Measurements from ENCODE around the gene PIK3R6. TPM values are rescaled to one million over a fixed set of nuclear protein-coding genes. Genes with fewer than 3 reads are reported as not detected.

Gene PIK3R6
- polyA plus RNA-seq, 1 of the 3 experiments (the other 2 are of a cell fraction): 0.03 TPM

GRCh38 chr17:8909586-8910270 is 42.3 kb upstream of the PIK3R6 start (continued):
- TF ChIP-seq CTCF (IDR thresholded peaks at IDR 0.05) (no peak), USF2 (IDR thresholded peaks at IDR 0.05; ENCODE audit: borderline replicate concordance, low read depth, low read length) (no peak), RCOR1 (IDR thresholded peaks at IDR 0.05; ENCODE audit: low read length) (no peak)

GRCh38 chr17:8905331-8905730 is 37.9 kb upstream of the PIK3R6 start:
- Histone ChIP-seq H3K27ac (ENCODE audit: low read depth in 2 of 2, low read length in 1 of 2) (no peak overlapping the region), H3K4me1 (ENCODE audit: control insufficient read depth in 1 of 2, insufficient read depth in 2 of 2, low read depth in 1 of 2, low read length in 1 of 2) (no peaks in the 10 kb centered on the region), H3K79me2 (ENCODE audit: insufficient read depth) (no peaks in the 10 kb centered on the region), H3K9me2 (no peaks in the 10 kb centered on the region), H2AFZ (ENCODE audit: low read depth) (no peak overlapping the region), H3K9ac (no peak overlapping the region), H3F3A (replicated peaks; ENCODE audit: insufficient read depth) (no peaks in the 10 kb centered on the region), H3K4me3 (ENCODE audit: low read depth in 2 of 2, low read length in 1 of 2) (no peak overlapping the region), H3K4me2 (no peak overlapping the region), H3K27me3 (ENCODE audit: insufficient read depth) (peaks cover 66% of the 10 kb centered on the region; the same call in 1 of the 2 replicates), H3K9me3 (no peaks in the 10 kb centered on the region), H3K36me3 (replicated peaks in 1 of 2; ENCODE audit: control insufficient read depth in 1 of 2, insufficient read depth in 2 of 2, low read length in 1 of 2) (no peaks in the 10 kb centered on the region), H4K20me1 (ENCODE audit: insufficient read depth) (no peaks in the 10 kb centered on the region)
- DNase-seq: no peak
- WGBS (ENCODE audit: low lambda C conversion rate): 5% methylated on average over 6 of the region's 7 CpGs
- ChIA-PET POLR2A (no interaction called here), CTCF (interaction anchor here (0.6 kb wide), 1 partner anchor 1042 kb away, joined by 3 read pairs; no protein-coding TSS in a partner anchor)
- no peak for TF ChIP-seq MXI1 (IDR thresholded peaks at IDR 0.05; ENCODE audit: low read depth, low read length)
- TF ChIP-seq EZH2phosphoT487 (IDR thresholded peaks at IDR 0.05; ENCODE audit: borderline replicate concordance, low read depth): no peak
- no peak for TF ChIP-seq RXRA (IDR thresholded peaks at IDR 0.05; ENCODE audit: borderline replicate concordance, low read depth)
- no peak for TF ChIP-seq MAX (IDR thresholded peaks at IDR 0.05; ENCODE audit: low read depth)
- no peak for TF ChIP-seq GATA2 (CRISPR knock-in tag; IDR thresholded peaks at IDR 0.05)

- H3F3A ChIP-seq (replicated peaks; ENCODE audit: insufficient read depth): no peaks in the 10 kb centered on the region
- H3K4me2 ChIP-seq: no peak overlapping the region
- POLR2A ChIA-PET: no interaction called here
- H3K4me3 ChIP-seq (ENCODE audit: low read depth in 2 of 2, low read length in 1 of 2): no peak overlapping the region
- TF ChIP-seq REST (IDR thresholded peaks at IDR 0.05; ENCODE audit: low read depth, low read length) (no peak), RFX5 (IDR thresholded peaks at IDR 0.05; ENCODE audit: low read length) (no peak), CTCF (IDR thresholded peaks at IDR 0.05) (no peak), SMC3 (IDR thresholded peaks at IDR 0.05; ENCODE audit: low read depth, low read length) (no peak), POLR2AphosphoS5 (IDR thresholded peaks at IDR 0.05; ENCODE audit: low read depth, low read length) (no peak), IRF3 (IDR thresholded peaks at IDR 0.05; ENCODE audit: low read depth, low read length) (no peak)
- no peaks in the 10 kb centered on the region for H3K79me2 ChIP-seq (ENCODE audit: insufficient read depth)
- no peak overlapping the region for H3K27ac ChIP-seq (ENCODE audit: low read depth in 2 of 2, low read length in 1 of 2)
- no peaks in the 10 kb centered on the region for H3K4me1 ChIP-seq (ENCODE audit: control insufficient read depth in 1 of 2, insufficient read depth in 2 of 2, low read depth in 1 of 2, low read length in 1 of 2)
- 0% methylated on average over 3 of the region's 5 CpGs for WGBS (ENCODE audit: low lambda C conversion rate)
- no peak overlapping the region for H2AFZ ChIP-seq (ENCODE audit: low read depth)
- no peaks in the 10 kb centered on the region for H3K9me2 ChIP-seq
- no peaks in the 10 kb centered on the region for H4K20me1 ChIP-seq (ENCODE audit: insufficient read depth)
- H3K9me3 ChIP-seq: no peaks in the 10 kb centered on the region
- no peak for DNase-seq
- no peak overlapping the region for H3K9ac ChIP-seq
- peaks cover 65% of the 10 kb centered on the region; the same call in 1 of the 2 replicates for H3K27me3 ChIP-seq (ENCODE audit: insufficient read depth)
- H3K36me3 ChIP-seq (replicated peaks in 1 of 2; ENCODE audit: control insufficient read depth in 1 of 2, insufficient read depth in 2 of 2, low read length in 1 of 2): no peaks in the 10 kb centered on the region
- CTCF ChIA-PET: interaction anchor here (2.3 kb wide), 1 partner anchor 10 kb away, joined by 12 read pairs; no protein-coding TSS in a partner anchor
Measured at GRCh38 chr17:8904686-8905085, 37.2 kb upstream of the PIK3R6 start.
